NCI-H524 (cell line): ENCODE measurements around the gene AQP9.

Experiments
- DNase-seq, 2 experiments: peaks; one replicate each; lab custom pipeline; 2025; lab: John Stamatoyannopoulos, UW

The AQP9 gene

GRCh38 chr15:58139989-58140522 lies 1.9 kb downstream of the AQP9 start:
- DNase-seq = no peak

GRCh38 chr15:58141894-58142293 lies 3.7 kb downstream of the AQP9 start:
- DNase-seq = no peak

DNA sequence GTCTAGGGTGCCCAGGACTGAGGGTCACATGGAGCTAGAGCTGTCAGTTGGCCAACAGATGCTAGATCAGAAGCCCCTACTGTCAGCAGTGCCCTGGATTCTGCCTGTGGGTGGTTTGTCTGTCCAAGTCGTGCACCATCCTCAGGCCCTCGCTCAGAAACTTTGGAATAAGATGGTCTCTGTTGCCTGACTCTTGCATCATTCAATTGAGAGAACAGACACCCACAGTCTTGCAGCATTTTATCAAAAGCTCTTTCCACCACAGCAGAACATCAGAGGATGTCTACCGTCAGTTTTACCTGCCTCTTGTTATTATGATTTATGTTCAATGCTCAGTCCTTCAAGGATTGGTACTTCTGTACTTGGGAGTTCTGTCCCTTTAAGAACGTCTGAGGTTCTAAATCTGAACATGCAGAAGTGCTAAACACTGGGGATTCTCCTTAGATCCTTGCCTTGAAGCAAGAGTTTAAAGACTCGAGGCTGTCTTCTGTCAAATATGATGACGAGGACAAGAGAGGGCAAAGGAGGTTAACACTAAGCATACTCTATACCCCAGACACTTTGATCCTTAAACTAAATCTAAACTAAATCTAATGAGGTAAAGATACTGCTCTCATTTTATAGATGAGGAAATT lies 4.8 kb downstream of the AQP9 start:
- DNase-seq = no peak

- DNase-seq = no peak
Observed at GRCh38 chr15:58145606-58146005, 7.4 kb downstream of the AQP9 start.

GRCh38 chr15:58146211-58146610 lies 8.0 kb downstream of the AQP9 start:
- no peak for DNase-seq

- DNase-seq = no peak
Observed at GRCh38 chr15:58146749-58147148, 8.6 kb downstream of the AQP9 start.

DNA sequence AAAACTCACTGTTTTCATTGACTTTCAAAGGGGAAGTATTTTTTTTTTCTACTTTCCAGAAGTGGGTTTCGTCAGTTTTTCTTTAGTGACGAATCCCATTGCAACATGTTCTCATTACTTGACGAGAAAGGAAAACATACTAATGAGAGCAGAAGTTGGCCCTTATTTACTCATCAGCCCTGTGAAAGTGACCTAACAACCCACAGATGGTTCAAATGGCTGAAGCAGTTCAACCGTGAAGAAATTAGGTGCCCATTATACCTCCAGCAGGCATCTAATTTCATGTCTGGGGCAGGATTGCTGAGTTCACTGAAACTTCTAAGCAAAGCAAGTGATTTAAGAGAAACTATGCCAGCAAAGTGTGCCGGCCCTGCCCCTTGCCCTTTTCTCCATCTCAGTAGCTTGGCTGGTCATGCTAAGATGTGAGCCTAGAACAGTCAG lies 9.0 kb downstream of the AQP9 start:
- DNase-seq = peak in 1 of 2 experiments; percentile 64

GRCh38 chr15:58148120-58148519 lies 9.9 kb downstream of the AQP9 start:
- DNase-seq = no peak

DNA sequence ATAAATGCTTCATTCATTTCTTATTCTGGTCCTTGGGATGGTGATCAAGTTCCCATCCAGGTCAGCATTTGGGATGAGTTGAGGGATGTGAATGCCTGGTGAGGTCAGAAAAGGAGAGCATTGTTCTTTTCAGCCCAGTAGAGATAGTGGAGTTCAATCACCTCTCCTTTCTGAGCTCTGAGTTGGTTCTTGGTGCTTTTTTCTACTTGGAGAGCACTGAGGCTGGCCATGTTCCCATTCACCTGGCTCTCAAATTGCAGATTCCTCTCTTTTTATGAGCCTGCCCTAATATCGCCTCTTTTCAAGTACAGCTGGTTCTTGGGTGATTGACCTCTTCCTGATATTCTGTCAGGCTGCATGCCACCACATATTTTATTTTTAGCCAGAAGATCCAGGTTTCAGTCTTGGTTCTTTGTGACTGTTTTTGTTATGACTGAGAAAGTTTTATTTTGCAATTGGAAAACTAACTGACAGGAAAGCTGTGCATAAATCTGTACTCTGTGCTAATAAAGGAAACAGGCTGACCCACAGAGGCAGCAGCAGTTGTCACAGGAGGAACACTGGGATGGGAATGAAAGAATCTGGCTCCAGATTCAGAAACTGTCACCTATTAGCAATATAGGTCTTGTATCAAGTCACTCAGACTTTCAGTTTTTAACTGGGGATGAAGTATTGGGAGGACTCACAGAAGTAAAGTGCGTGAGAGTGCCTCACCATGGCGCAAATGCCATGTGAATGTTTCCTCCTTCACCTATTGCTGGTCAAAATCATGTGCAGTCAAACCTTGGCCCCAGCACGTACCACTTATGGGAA lies 10.7 kb downstream of the AQP9 start:
- no peak for DNase-seq

DNA sequence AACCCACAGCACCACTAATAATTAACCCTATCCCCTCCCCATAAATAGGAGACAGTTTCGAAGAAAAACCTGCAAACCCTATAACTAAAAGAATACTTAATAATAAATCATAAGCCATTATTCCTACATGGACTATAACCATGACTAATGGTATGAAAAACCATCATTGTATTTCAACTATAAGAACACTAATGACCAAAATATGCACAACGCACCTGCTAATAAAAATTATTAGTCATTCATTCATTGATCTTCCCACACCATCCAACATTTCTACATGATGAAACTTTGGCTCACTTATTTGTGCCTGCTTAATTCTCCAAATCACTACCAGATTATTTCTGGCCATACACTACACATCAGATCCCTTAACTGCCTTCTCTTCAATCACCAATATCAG lies 16.6 kb downstream of the AQP9 start:
- DNase-seq = no peak

DNA sequence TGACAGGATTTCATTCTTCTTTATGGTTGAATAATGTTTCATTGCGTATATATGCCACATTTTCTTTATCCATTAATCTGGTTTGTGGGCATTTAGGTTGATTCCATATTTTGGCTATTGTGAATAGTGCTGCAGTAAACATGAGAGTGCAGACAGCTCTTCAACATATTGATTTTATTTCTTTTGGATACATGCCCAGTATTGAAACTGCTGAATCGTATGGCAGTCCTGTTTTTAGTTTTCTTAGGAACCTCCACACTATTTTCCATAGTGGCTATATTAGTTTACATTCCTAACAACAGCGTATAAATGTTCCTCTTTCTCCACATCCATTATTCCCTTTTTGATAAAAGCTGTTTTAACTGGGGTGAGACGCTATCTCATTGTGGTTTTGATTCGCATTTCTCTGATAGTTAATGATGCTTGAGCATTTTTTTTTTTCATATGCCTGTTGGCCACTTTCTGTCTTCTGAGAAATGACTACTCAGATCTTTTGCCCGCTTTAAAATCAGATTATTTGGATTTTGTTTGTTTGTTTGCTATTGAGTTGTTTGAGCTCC lies 21.7 kb downstream of the AQP9 start:
- no peak for DNase-seq

GRCh38 chr15:58161436-58161930 lies 23.3 kb downstream of the AQP9 start:
- no peak for DNase-seq

DNA sequence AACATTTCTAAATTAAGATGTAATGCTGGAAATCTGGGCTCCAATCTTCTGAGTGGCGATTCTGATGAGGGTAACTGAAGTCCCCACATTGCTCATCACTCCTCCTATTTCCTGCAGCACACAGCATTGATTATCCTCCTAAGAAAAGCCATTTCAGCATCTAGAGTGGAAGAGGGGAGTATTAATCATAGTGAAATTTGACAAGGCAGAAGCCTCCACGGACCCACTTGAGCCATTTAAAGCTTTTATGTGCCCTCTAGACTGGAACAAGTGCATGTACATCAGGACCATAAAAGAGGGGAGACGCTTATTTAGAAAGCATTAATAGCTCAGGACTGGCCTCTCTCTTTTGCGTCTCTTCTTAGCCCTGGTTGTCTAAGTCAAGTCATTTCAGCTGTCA lies 25.8 kb downstream of the AQP9 start:
- peak; percentile 79 to 83 for DNase-seq

DNA sequence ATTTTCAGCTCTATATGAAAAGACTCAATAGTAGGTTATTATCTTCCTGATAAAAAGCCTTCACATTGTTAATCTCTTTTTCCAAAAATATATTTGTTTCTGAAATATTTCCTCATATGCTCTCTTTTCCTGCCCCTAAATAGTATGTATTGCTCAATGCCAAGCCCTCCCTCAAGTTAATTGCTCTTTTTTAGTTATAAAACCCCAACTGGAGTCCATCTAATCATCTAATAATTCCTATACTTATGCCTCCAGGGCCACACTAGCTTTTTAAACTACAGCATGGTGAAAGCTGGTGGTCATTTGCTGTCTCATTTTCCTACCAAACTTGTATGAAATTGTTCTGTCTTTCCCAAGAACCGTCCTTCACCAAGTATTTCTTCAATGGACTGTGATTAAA lies 26.7 kb downstream of the AQP9 start:
- DNase-seq = no peak

GRCh38 chr15:58165661-58166060 lies 27.5 kb downstream of the AQP9 start:
- DNase-seq = peak in 1 of 2 experiments; percentile 11

GRCh38 chr15:58167095-58167691 lies 29.0 kb downstream of the AQP9 start:
- DNase-seq = peak in 1 of 2 experiments; percentile 34

DNA sequence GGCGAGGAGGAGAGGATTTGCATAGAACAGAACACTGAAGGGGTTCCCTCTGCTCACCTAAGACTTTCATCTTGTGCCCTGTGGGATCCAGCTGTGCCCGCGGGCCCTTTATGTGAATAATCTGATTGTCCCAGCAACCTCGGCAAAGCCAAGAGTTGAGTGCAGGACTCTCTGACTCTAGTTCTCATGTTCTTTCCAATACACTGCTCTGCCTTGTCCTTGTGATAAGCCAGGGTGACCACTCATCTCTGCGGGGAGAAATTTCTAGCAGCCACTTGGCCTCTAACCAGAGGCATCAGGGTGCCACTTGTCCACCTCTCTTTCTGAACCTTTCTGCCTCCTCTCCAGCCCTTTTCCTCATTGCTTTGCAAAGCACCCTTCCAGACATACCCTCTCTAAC lies 31.8 kb downstream of the AQP9 start:
- DNase-seq = no peak

DNA sequence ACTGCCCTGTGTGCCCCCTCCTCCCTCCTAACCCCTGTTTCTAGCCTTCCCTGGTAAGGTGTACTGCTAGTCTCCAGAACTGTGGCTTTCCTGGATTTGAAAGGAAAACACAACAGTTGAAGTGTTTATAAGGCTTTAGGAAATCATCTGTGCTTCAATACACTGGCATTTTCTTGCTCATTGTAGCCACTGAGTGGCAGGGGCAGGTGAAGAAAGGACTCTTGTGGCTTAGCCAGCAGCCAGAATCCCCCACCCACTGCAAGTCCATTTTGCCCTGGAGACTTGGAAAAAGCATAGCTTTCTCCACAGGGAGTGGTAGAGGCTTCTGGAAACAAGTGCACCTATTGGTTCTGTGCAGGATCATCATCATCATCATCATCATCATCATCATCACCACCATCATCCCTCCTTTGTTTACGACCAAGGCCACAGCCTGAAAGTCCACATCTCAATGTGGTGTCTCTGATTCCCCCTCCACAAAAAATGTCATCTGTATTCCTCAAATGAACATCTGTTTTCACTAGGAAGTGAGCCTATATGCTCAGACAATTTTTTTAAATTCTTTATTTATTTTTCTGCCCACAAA lies 33.4 kb downstream of the AQP9 start:
- DNase-seq = no peak

DNA sequence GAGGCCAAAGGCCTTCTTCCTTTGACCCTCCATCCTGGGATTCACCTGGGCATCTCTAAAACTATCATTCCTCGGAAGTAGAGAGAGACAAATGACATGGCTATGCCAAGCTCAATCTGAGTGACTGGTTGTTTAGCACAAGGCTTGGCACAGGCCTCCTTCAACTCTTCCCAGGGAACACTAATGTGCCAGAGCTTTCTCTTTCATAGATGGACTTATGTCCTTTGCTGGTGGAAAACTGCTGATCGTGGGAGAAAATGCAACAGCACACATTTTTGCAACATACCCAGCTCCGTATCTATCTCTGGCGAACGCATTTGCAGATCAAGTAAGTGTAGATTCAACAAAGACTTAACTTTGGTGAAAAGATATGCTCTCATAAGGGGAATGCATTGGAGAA lies 36.5 kb downstream of the AQP9 start:
- DNase-seq = no peak

GRCh38 chr15:58175955-58176354 lies 37.8 kb downstream of the AQP9 start:
- no peak for DNase-seq

- DNase-seq = no peak
Observed at GRCh38 chr15:58178668-58179067, 40.5 kb downstream of the AQP9 start.

GRCh38 chr15:58179206-58179605 lies 41.0 kb downstream of the AQP9 start:
- DNase-seq = no peak
